Measurements from ENCODE around the gene CPM. TPM values are rescaled to one million over a fixed set of nuclear protein-coding genes. Genes with fewer than 3 reads are reported as not detected.

CPM gene
- total and polyA plus RNA-seq, 12 donors, result 2.1 to 17.8 (median 5.4) TPM

DNA sequence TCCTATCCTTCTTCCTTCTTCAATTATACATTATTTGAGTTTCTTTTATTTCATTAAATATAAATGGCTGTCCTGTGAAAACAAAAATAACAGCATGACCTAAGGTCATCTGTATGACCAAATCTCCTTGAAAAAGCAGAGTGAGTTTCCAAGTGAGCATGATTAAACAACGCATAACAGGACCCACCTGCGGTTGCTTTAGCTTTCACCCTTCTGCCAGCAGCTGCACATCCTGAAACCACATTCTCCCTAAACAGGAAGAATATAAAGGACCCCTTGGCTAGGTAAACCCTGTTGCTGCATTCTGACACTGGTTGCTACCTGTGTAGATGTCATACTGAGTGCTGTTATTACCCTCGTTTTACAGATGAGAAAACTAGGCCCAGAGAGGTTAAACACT is 42.8 kb upstream of the CPM start:
- Histone ChIP-seq H3K27ac (no peak overlapping the region), H3K36me3 (no peaks in the 10 kb centered on the region), H3K4me1 (peaks cover 0 to 29% (median 10%) of the 10 kb centered on the region in 9 donors), H3K27me3 (no peaks in the 10 kb centered on the region), H3K9me3 (no peaks in the 10 kb centered on the region), H3K4me3 (no peak overlapping the region)
- intact Hi-C loops (cut with DNase I), result no loop called here
- TF ChIP-seq, protein P1, sequence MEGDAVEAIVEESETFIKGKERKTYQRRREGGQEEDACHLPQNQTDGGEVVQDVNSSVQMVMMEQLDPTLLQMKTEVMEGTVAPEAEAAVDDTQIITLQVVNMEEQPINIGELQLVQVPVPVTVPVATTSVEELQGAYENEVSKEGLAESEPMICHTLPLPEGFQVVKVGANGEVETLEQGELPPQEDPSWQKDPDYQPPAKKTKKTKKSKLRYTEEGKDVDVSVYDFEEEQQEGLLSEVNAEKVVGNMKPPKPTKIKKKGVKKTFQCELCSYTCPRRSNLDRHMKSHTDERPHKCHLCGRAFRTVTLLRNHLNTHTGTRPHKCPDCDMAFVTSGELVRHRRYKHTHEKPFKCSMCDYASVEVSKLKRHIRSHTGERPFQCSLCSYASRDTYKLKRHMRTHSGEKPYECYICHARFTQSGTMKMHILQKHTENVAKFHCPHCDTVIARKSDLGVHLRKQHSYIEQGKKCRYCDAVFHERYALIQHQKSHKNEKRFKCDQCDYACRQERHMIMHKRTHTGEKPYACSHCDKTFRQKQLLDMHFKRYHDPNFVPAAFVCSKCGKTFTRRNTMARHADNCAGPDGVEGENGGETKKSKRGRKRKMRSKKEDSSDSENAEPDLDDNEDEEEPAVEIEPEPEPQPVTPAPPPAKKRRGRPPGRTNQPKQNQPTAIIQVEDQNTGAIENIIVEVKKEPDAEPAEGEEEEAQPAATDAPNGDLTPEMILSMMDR (IDR thresholded peaks at IDR 0.05), result no peak
- ATAC-seq (no peak), DNase-seq (no peak)
- 65 to 69% methylated on average over 3 of the region's 3 CpGs for WGBS, 2 donors

DNA sequence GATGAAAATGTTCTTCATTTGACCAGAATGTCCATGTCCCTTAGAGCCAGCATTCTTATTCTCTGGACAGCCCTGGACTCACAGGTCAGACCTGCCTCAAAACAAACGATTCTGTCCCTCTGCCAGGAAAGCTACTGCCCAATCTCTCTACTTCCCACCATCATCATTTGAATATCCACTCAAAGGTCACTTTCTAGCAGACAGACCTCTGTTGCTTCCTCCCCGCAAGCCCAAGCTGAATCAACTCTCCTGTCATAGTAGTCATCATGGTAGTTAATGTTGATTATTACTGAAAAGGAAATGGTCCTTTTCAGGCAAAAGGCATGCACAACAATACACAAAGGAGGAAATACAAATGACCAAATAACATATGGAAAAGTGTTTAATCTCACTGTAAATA is 39.6 kb upstream of the CPM start:
- 54 to 56% methylated on average over 2 of the region's 2 CpGs for WGBS, 2 donors
- no peak for ATAC-seq

DNA sequence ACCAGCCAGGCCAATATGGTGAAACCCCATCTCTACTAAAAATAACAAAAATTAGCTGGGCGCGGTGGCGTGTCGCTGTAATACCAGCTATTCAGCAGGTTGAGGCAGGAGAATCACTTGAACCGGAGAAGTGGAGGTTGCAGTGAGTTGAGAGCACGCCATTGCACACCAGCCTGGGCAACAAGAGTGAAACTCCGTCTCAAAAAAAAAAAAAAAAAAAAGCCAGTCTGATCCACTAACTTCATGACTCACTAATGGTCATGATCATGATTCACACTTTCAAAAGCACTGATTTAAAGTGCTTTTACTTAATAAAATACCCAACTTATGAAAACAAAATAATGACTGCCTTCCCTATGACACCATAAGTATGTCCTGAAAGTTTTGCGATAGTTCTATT is 38.4 kb upstream of the CPM start:
- intact Hi-C loops (cut with DNase I), result no loop called here
- no peak for ATAC-seq
- TF ChIP-seq, protein P1 (IDR thresholded peaks at IDR 0.05), result no peak
- H3K36me3 ChIP-seq, result no peaks in the 10 kb centered on the region
- WGBS, 2 donors, result 97 to 98% methylated on average over 8 of the region's 8 CpGs
- H3K4me3 ChIP-seq, result no peak overlapping the region
- H3K27ac ChIP-seq, result no peak overlapping the region
- H3K9me3 ChIP-seq, result no peaks in the 10 kb centered on the region
- H3K4me1 ChIP-seq, result peaks cover 0 to 8% (median 0%) of the 10 kb centered on the region in 9 donors
- no peaks in the 10 kb centered on the region for H3K27me3 ChIP-seq
- DNase-seq, result no peak

More for the DNA sequence above, 39.6 kb upstream of the CPM start:
- Histone ChIP-seq H3K4me1 (peaks cover 0 to 11% (median 0%) of the 10 kb centered on the region in 9 donors), H3K36me3 (no peaks in the 10 kb centered on the region), H3K27ac (no peak overlapping the region), H3K27me3 (no peaks in the 10 kb centered on the region), H3K9me3 (no peaks in the 10 kb centered on the region), H3K4me3 (no peak overlapping the region)
- TF ChIP-seq, protein P1 (IDR thresholded peaks at IDR 0.05), result no peak
- DNase-seq, result no peak
- intact Hi-C loops (cut with DNase I), result no loop called here

DNA sequence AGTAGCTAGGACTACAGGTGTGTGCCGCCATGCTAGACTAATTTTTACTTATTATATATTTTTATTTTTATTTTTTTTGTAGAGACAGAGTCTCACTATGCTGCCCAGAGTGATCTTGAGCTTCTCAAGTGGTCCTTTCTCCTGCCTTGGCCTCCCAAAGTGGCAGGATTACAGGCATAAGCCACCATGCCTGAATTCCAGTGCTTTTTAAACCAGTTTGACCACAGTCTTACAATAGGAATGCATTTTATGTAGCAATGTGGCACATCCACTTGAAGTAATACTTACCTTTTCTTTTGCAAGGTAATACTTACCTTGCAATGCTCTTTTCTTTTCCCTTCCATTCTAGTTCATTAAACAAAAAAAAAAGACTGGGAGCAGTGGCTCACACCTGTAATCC is 38.0 kb upstream of the CPM start:
- WGBS, 2 donors, result 90 to 94% methylated on average over 1 of the region's 1 CpG

More for the DNA sequence above, 38.0 kb upstream of the CPM start:
- intact Hi-C loops (cut with DNase I), result no loop called here
- Histone ChIP-seq H3K27me3 (no peaks in the 10 kb centered on the region), H3K4me3 (no peak overlapping the region), H3K9me3 (no peaks in the 10 kb centered on the region), H3K36me3 (no peaks in the 10 kb centered on the region), H3K27ac (no peak overlapping the region), H3K4me1 (peaks cover 0 to 8% (median 0%) of the 10 kb centered on the region in 9 donors)
- ATAC-seq (no peak), DNase-seq (no peak)
- TF ChIP-seq, protein P1 (IDR thresholded peaks at IDR 0.05), result no peak

Data from heart right ventricle (tissue), 16 donors.